Endothelial cell of umbilical vein (primary cell): ENCODE measurements around the gene PPEF1. TPM values are rescaled to one million over a fixed set of nuclear protein-coding genes. Genes with fewer than 3 reads are reported as not detected.

ENCODE experiments used
- BruUV-seq: library from RNA; stranded (reverse); fragments of 400-500 nt; replicated peaks from 2 replicates; lab custom pipeline; 2021; lab: Mats Ljungman, UMichigan
- CTCF ChIA-PET: fragments of 300-600, 350-600 bp; sonication (Branson Sonifier 250); formaldehyde crosslinking; loops from one replicate; lab custom pipeline; 2021; ENCODE audit warnings: antibody characterized with exemption, inconsistent platforms; lab: Charles Lee
- POLR2A ChIA-PET: fragments of 300-600, 350-600 bp; sonication (Branson Sonifier 250); formaldehyde crosslinking; loops from one replicate; lab custom pipeline; 2021; ENCODE audit warnings: antibody characterized with exemption, inconsistent platforms; lab: Charles Lee
- DNase-seq: peaks from one replicate; pipeline ENCODE4 v3.0.0-alpha.2; 2011; ENCODE audit warnings: low read depth, low spot score
- FAIRE-seq: peaks from 2 replicates; lab custom pipeline; 2011; peaks lifted over from hg19 to GRCh38; lab: Jason Lieb, UNC
- H2AFZ ChIP-seq: 2 replicates; pipeline ENCODE4 v1.6.0; 2012; ENCODE audit warnings: low read depth, low read length, control low read depth, inconsistent platforms
- H3K27ac ChIP-seq: 2 replicates; pipeline ENCODE4 v1.5.1; 2011; ENCODE audit warnings: low read depth, mild to moderate bottlenecking, control low read depth, low read length, moderate library complexity; ENCODE audit not compliant: insufficient read depth
- H3K27me3 ChIP-seq, 2 experiments: 2 replicates each; pipeline versions ENCODE4 v1.6.0 to v1.6.1; 2011; ENCODE audit warnings: low read length in 2 of 2, mixed read lengths in 1 of 2; ENCODE audit not compliant: control insufficient read depth in 2 of 2, insufficient read depth in 2 of 2
- H3K36me3 ChIP-seq, 2 experiments: 2 replicates in 1 of 2; 3 replicates in 1 of 2; pipeline ENCODE4 v1.5.1; 2011; ENCODE audit warnings: low read length in 2 of 2, mild to moderate bottlenecking in 1 of 2, moderate library complexity in 1 of 2; ENCODE audit not compliant: control insufficient read depth in 2 of 2, insufficient read depth in 2 of 2; ENCODE audit errors: extremely low read depth in 1 of 2
- H3K4me1 ChIP-seq: 3 replicates; pipeline ENCODE4 v1.5.1; 2011; ENCODE audit warnings: mild to moderate bottlenecking, low read length; ENCODE audit not compliant: control insufficient read depth, insufficient read depth; ENCODE audit errors: extremely low read depth
- H3K4me2 ChIP-seq: 2 replicates; pipeline ENCODE4 v1.6.1; 2011; ENCODE audit warnings: low read length, control low read depth, mixed read lengths; ENCODE audit not compliant: insufficient read depth
- H3K4me3 ChIP-seq, 3 experiments: fragments of 200-600 bp in 1 of 3; sonication (generic), shearing (Covaris generic) in 1 of 3; replicated peaks in 1 of 3; 2 replicates each; pipeline ENCODE4 v1.5.1; 2011 to 2016; ENCODE audit warnings: control low read depth in 3 of 3, low read length in 3 of 3, mild to moderate bottlenecking in 2 of 3, inconsistent platforms in 1 of 3, low read depth in 1 of 3, moderate library complexity in 1 of 3; ENCODE audit not compliant: insufficient read depth in 1 of 3
- H3K79me2 ChIP-seq: 2 replicates; pipeline ENCODE4 v1.6.0; 2012; ENCODE audit warnings: low read length, inconsistent platforms; ENCODE audit not compliant: control insufficient read depth, insufficient read depth
- H3K9ac ChIP-seq: replicated peaks from 2 replicates; pipeline ENCODE3; 2011; ENCODE audit warnings: low read length, control low read depth; ENCODE audit not compliant: insufficient read depth; ENCODE audit errors: extremely low read depth
- H3K9me1 ChIP-seq: replicated peaks from 3 replicates; pipeline ENCODE4 v1.6.0; 2011; ENCODE audit warnings: mild to moderate bottlenecking, low read length; ENCODE audit not compliant: control insufficient read depth, insufficient read depth; ENCODE audit errors: extremely low read depth
- H3K9me3 ChIP-seq: replicated peaks from 2 replicates; pipeline ENCODE4 v1.5.1; 2012; ENCODE audit warnings: low read length, inconsistent platforms; ENCODE audit not compliant: control insufficient read depth, insufficient read depth
- H4K20me1 ChIP-seq: replicated peaks from 2 replicates; pipeline ENCODE3; 2011; ENCODE audit warnings: mild to moderate bottlenecking, low read length; ENCODE audit not compliant: control insufficient read depth, insufficient read depth; ENCODE audit errors: extremely low read depth
- EZH2 ChIP-seq: IDR thresholded peaks from 2 replicates; pipeline ENCODE4 v1.6.1; 2012; ENCODE audit warnings: borderline replicate concordance, low read depth, mild to moderate bottlenecking, moderate library complexity, low read length, inconsistent platforms; ENCODE audit not compliant: severe bottlenecking
- FOS ChIP-seq: IDR thresholded peaks from 2 replicates; pipeline ENCODE4 v1.6.1; 2011; ENCODE audit warnings: mild to moderate bottlenecking, low read length, moderate library complexity, borderline replicate concordance; ENCODE audit not compliant: insufficient read depth
- GATA2 ChIP-seq: IDR thresholded peaks from 2 replicates; pipeline ENCODE4 v1.7.0; 2011; ENCODE audit warnings: low read depth, mild to moderate bottlenecking, moderate library complexity, mixed read lengths, low read length; ENCODE audit not compliant: insufficient read length, insufficient read depth
- JUN ChIP-seq: IDR thresholded peaks from 2 replicates; pipeline ENCODE4 v1.6.1; 2011; ENCODE audit warnings: borderline replicate concordance, low read depth; ENCODE audit not compliant: insufficient read length, insufficient read depth
- MYC ChIP-seq: IDR thresholded peaks from one replicate; pipeline ENCODE4 v1.6.1; 2011; ENCODE audit warnings: mild to moderate bottlenecking, low read depth, low read length
- POLR2A ChIP-seq: IDR thresholded peaks from 2 replicates; pipeline ENCODE4 v1.6.1; 2012; ENCODE audit warnings: low read depth, mild to moderate bottlenecking, control low read depth, low read length
- POLR2AphosphoS5 ChIP-seq: IDR thresholded peaks from 2 replicates; pipeline ENCODE4 v1.6.1; 2012; ENCODE audit warnings: low read depth, mild to moderate bottlenecking, control low read depth, low read length, moderate library complexity; ENCODE audit not compliant: insufficient read depth
- dilution Hi-C: fragments of 300-500 bp; cut with MboI; formaldehyde crosslinking; loops from one replicate; pipeline ENCODE4 v1.15.0; 2019; ENCODE audit warnings: low sequenced_read_pairs; ENCODE audit not compliant: extremely low pct_ligation_motif_present
- intact Hi-C: fragments of 100-400 bp; cut with micrococcal nuclease; formaldehyde crosslinking; loops from one replicate; pipeline ENCODE4 v1.10.0; 2022
- polyA plus RNA-seq, 4 experiments: library from polyadenylated mRNA; depleted of rRNA in 3 of 4; stranded (reverse) in 3 of 4; unstranded in 1 of 4; fragments of >200 nt; gene quantifications; 2 replicates each; pipeline versions ENCODE4 v1.2.1 to v1.2.3, GENCODE V29; 2011 to 2012; ENCODE audit warnings: missing spikeins in 1 of 4
- total RNA-seq: library from RNA; stranded (reverse); gene quantifications from 2 replicates; pipeline ENCODE4 v1.2.3, GENCODE V29; 2021
- TF ChIP-seq, protein P1 (sequence below): IDR thresholded peaks from 2 replicates; pipeline ENCODE4 v1.6.1; 2011; ENCODE audit not compliant: insufficient read depth, insufficient read length
- TF ChIP-seq, protein P2 (sequence below), 2 donors: IDR thresholded peaks; 1 replicate in 1 of 2; 2 replicates in 1 of 2; pipeline ENCODE4 v1.5.1; 2011; ENCODE audit warnings: low read length in 2 of 2, mild to moderate bottlenecking in 2 of 2, moderate library complexity in 2 of 2, control low read depth in 1 of 2, inconsistent platforms in 1 of 2, low read depth in 1 of 2; ENCODE audit not compliant: insufficient read depth in 1 of 2; ENCODE audit errors: extremely low read depth in 1 of 2

Gene PPEF1
- total and polyA plus RNA-seq, 2 donors (not counting 3 experiments of a cell fraction or from before 2014, with no cell fraction given) = not detected

DNA sequence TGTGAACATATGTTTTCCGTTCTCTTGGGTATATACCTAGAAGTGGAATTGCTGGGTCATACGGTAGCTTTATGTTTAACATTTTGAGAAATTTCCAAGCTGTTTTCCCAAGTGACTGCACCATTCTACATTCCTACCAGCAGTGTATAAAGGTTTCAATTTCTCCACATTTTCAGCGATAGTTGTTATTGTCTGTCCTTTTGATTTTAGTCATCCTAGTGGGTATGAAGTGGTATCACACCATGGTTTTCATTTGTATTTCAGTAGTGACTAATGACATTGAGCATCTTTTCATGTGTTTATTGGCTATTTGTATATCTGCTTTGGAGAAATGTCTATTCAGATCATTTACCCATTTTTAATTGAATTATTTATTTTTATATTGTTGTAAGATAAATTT lies 2.4 kb downstream of the PPEF1 start:
- Histone ChIP-seq H2AFZ (no peak overlapping the region), H3K79me2 (no peaks in the 10 kb centered on the region), H3K36me3 (no peaks in the 10 kb centered on the region), H3K4me1 (no peaks in the 10 kb centered on the region), H3K27me3 (no peaks in the 10 kb centered on the region), H3K9me3 (no peaks in the 10 kb centered on the region), H3K27ac (no peak overlapping the region), H3K9ac (no peak overlapping the region), H4K20me1 (no peaks in the 10 kb centered on the region), H3K9me1 (no peaks in the 10 kb centered on the region), H3K4me2 (no peak overlapping the region), H3K4me3 (no peak overlapping the region)
- dilution Hi-C loops (no loop called here), intact Hi-C loops (no loop called here)
- FAIRE-seq (no peak), DNase-seq (no peak)
- POLR2A ChIA-PET = no interaction called here
- no TSS peak for BruUV-seq
- CTCF ChIA-PET = no interaction called here
- TF ChIP-seq POLR2AphosphoS5 (no peak), FOS (no peak), MYC (no peak), JUN (no peak), EZH2 (no peak), POLR2A (no peak), GATA2 (no peak)
- TF ChIP-seq, protein P1, sequence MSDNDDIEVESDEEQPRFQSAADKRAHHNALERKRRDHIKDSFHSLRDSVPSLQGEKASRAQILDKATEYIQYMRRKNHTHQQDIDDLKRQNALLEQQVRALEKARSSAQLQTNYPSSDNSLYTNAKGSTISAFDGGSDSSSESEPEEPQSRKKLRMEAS = no peak
- TF ChIP-seq, protein P2, sequence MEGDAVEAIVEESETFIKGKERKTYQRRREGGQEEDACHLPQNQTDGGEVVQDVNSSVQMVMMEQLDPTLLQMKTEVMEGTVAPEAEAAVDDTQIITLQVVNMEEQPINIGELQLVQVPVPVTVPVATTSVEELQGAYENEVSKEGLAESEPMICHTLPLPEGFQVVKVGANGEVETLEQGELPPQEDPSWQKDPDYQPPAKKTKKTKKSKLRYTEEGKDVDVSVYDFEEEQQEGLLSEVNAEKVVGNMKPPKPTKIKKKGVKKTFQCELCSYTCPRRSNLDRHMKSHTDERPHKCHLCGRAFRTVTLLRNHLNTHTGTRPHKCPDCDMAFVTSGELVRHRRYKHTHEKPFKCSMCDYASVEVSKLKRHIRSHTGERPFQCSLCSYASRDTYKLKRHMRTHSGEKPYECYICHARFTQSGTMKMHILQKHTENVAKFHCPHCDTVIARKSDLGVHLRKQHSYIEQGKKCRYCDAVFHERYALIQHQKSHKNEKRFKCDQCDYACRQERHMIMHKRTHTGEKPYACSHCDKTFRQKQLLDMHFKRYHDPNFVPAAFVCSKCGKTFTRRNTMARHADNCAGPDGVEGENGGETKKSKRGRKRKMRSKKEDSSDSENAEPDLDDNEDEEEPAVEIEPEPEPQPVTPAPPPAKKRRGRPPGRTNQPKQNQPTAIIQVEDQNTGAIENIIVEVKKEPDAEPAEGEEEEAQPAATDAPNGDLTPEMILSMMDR (IDR thresholded peaks at IDR 0.05; ENCODE audit: extremely low read depth in 1 of 2, insufficient read depth in 1 of 2, low read depth in 1 of 2, low read length in 2 of 2) = no peak
